GM12878 (cell line): Measurements from ENCODE around the gene NEO1. TPM values are rescaled to one million over a fixed set of nuclear protein-coding genes. Genes with fewer than 3 reads are reported as not detected.

Experiments
- ATAC-seq: fragments of 200-7000 bp; cut with Tn5 transposase; 3 replicates; pipeline ENCODE4 v1.9.1; 2020; ENCODE audit warnings: mild to moderate bottlenecking, moderate library complexity
- BruUV-seq: library from RNA; stranded (reverse); fragments of 400-500 nt; replicated peaks from 2 replicates; lab custom pipeline; 2021; lab: Mats Ljungman, UMichigan
- CTCF ChIA-PET: fragments of 300-600 bp; sonication (Branson Sonifier 250); formaldehyde crosslinking; extraction: SDS; loops from one replicate; lab custom pipeline; 2021; ENCODE audit warnings: inconsistent platforms; lab: Yijun Ruan, JAX
- POLR2A ChIA-PET: fragments of 350-600 bp; formaldehyde crosslinking; extraction: SDS; loops from one replicate; lab custom pipeline; 2021; ENCODE audit warnings: inconsistent platforms; lab: Charles Lee
- RAD21 ChIA-PET: fragments of 300-600 bp; sonication (Branson Sonifier 250); formaldehyde crosslinking; loops from one replicate; lab custom pipeline; 2023; ENCODE audit warnings: antibody characterized with exemption; ENCODE audit not compliant: unreplicated experiment; lab: Charles Lee
- SMC1A ChIA-PET: fragments of 300-600 bp; sonication (Branson Sonifier 250); formaldehyde crosslinking; loops from one replicate; lab custom pipeline; 2023; ENCODE audit not compliant: unreplicated experiment, uncharacterized antibody; lab: Charles Lee
- DNase-seq: peaks from one replicate; pipeline ENCODE4 v3.0.0-alpha.2; 2011; ENCODE audit warnings: low read depth, low spot score
- FAIRE-seq: peaks from 3 replicates; lab custom pipeline; 2011; peaks lifted over from hg19 to GRCh38; lab: Jason Lieb, UNC
- H2AFZ ChIP-seq: 2 replicates; pipeline ENCODE4 v1.6.0; 2011; ENCODE audit warnings: low read depth, low read length, control low read depth; ENCODE audit not compliant: control insufficient read depth
- H3K27ac ChIP-seq: 2 replicates; pipeline ENCODE4 v1.5.1; 2011; ENCODE audit warnings: control low read depth; ENCODE audit not compliant: control insufficient read depth, insufficient read depth
- H3K27me3 ChIP-seq, 2 experiments: replicated peaks in 1 of 2; 2 replicates each; pipeline versions ENCODE4 v1.6.0 to v1.6.1; 2011; ENCODE audit warnings: low read length in 1 of 2; ENCODE audit not compliant: control insufficient read depth in 2 of 2, insufficient read depth in 2 of 2
- H3K36me3 ChIP-seq, 2 experiments: 2 replicates each; pipeline ENCODE4 v1.5.1; 2011; ENCODE audit warnings: low read length in 1 of 2; ENCODE audit not compliant: control insufficient read depth in 2 of 2, insufficient read depth in 2 of 2
- H3K4me1 ChIP-seq: 2 replicates; pipeline ENCODE4 v1.6.1; 2011; ENCODE audit warnings: mild to moderate bottlenecking, low read length, moderate library complexity, mixed read lengths; ENCODE audit not compliant: control insufficient read depth, insufficient read depth
- H3K4me2 ChIP-seq: 2 replicates; pipeline ENCODE4 v1.6.0; 2011; ENCODE audit warnings: control low read depth; ENCODE audit not compliant: control insufficient read depth, insufficient read depth
- H3K4me3 ChIP-seq: fragments of 200-600 bp; sonication (generic); 2 replicates; pipeline ENCODE4 v1.5.1; 2016
- H3K79me2 ChIP-seq: 2 replicates; pipeline ENCODE4 v1.6.0; 2011; ENCODE audit warnings: low read length; ENCODE audit not compliant: control insufficient read depth, insufficient read depth
- H3K9ac ChIP-seq: 2 replicates; pipeline ENCODE4 v1.8.0; 2011; ENCODE audit warnings: low read length, control low read depth, mixed read lengths; ENCODE audit not compliant: control insufficient read depth, insufficient read depth
- H3K9me3 ChIP-seq: replicated peaks from 3 replicates; pipeline ENCODE4 v1.5.1; 2011; ENCODE audit warnings: mild to moderate bottlenecking, low read length; ENCODE audit not compliant: control insufficient read depth, insufficient read depth
- H4K20me1 ChIP-seq: 2 replicates; pipeline ENCODE4 v1.6.0; 2011; ENCODE audit not compliant: control insufficient read depth, insufficient read depth
- BMI1 ChIP-seq: fragments of 450-650 bp; IDR thresholded peaks from 2 replicates; pipeline ENCODE4 v1.6.1; 2016; ENCODE audit warnings: mild to moderate bottlenecking, moderate library complexity, borderline replicate concordance
- CHD2 ChIP-seq: IDR thresholded peaks from 2 replicates; pipeline ENCODE4 v1.6.1; 2011; ENCODE audit warnings: low read depth, low read length, improper control_type of control experiment, borderline replicate concordance
- ESRRA ChIP-seq: IDR thresholded peaks from 2 replicates; pipeline ENCODE4 v1.6.1; 2012; ENCODE audit warnings: mild to moderate bottlenecking, low read length, improper control_type of control experiment
- MTA2 ChIP-seq: fragments of 450-650 bp; IDR thresholded peaks from 2 replicates; pipeline ENCODE4 v1.6.1; 2016; ENCODE audit warnings: low read depth, mild to moderate bottlenecking, moderate library complexity
- NR2C1 ChIP-seq: fragments of 450-650 bp; IDR thresholded peaks from 2 replicates; pipeline ENCODE4 v1.6.1; 2017; ENCODE audit warnings: antibody characterized with exemption, mild to moderate bottlenecking, moderate library complexity
- NR2C2 ChIP-seq: IDR thresholded peaks from 2 replicates; pipeline ENCODE4 v1.6.1; 2011; ENCODE audit warnings: borderline replicate concordance, low read depth; ENCODE audit not compliant: control insufficient read depth, insufficient read length
- POLR2A ChIP-seq: IDR thresholded peaks from 2 replicates; pipeline ENCODE4 v1.6.1; 2011; ENCODE audit warnings: low read depth, mild to moderate bottlenecking, low read length
- SPI1 ChIP-seq: IDR thresholded peaks from 2 replicates; pipeline ENCODE4 v1.6.1; 2011; ENCODE audit warnings: low read depth, mild to moderate bottlenecking, low read length, moderate library complexity, borderline replicate concordance; ENCODE audit not compliant: insufficient read depth
- STAT1 ChIP-seq: fragments of 450-650 bp; conservative IDR thresholded peaks from 2 replicates; pipeline ENCODE4 v1.6.1; 2014; ENCODE audit warnings: antibody characterized with exemption, mild to moderate bottlenecking
- TARDBP ChIP-seq: IDR thresholded peaks from 2 replicates; pipeline ENCODE4 v1.6.1; 2016; ENCODE audit warnings: borderline replicate concordance
- WGBS: methylation state at CpG from one replicate; pipeline ENCODE4 v1.1.6; 2016; ENCODE audit warnings: low lambda C conversion rate; ENCODE audit not compliant: insufficient replicate concordance, insufficient coverage; ENCODE audit errors: missing lambda C conversion rate; 5-methylcytosine and 5-hydroxymethylcytosine counted together
- in situ Hi-C: fragments of 300-500 bp; cut with MboI; formaldehyde crosslinking; loops from 9 replicates; pipeline ENCODE4 v1.14.3; 2018; ENCODE audit warnings: mixed read lengths
- intact Hi-C: fragments of 100-400 bp; cut with micrococcal nuclease; formaldehyde crosslinking; loops from one replicate; pipeline ENCODE4 v1.14.2; 2022; ENCODE audit not compliant: unreplicated experiment
- polyA plus RNA-seq, 11 experiments: library from polyadenylated mRNA; depleted of rRNA in 4 of 11; unstranded in 6 of 11; stranded (reverse) in 5 of 11; fragments of >200 nt; fragmentation: Nextera tagmentation in 4 of 11; fragmentation: Illumina TruSeq in 1 of 11; extraction: Ambion mirVana in 4 of 11; extraction: Trizol in 1 of 11; gene quantifications; 1 replicate in 1 of 11; 2 replicates in 10 of 11; pipeline versions ENCODE4 v1.2.1 to v1.2.3, GENCODE V29; 2011 to 2016; ENCODE audit warnings: inconsistent platforms in 2 of 11, missing spikeins in 2 of 11, low read depth in 1 of 11
- total RNA-seq, 4 experiments: library from RNA; depleted of rRNA in 3 of 4; stranded (reverse); fragments of >200 nt in 3 of 4; fragmentation: Illumina TruSeq in 1 of 4; extraction: Trizol in 1 of 4; gene quantifications; 2 replicates each; pipeline versions ENCODE4 v1.2.1 to v1.2.3, GENCODE V29; 2013 to 2021
- TF ChIP-seq, protein P1 (sequence below): IDR thresholded peaks from 2 replicates; pipeline ENCODE4 v1.6.1; 2011; ENCODE audit warnings: borderline replicate concordance, low read depth, mild to moderate bottlenecking, moderate library complexity, mixed read lengths, low read length; ENCODE audit not compliant: insufficient read depth; ENCODE audit errors: extremely low read length
- TF ChIP-seq, protein P2 (sequence below): fragments of 450-650 bp; IDR thresholded peaks from 2 replicates; pipeline ENCODE4 v1.6.1; 2017; ENCODE audit warnings: low read depth, mild to moderate bottlenecking, moderate library complexity

NEO1 gene
- total and polyA plus RNA-seq, 10 of the 15 experiments (the other 5 are each of a cell fraction or from before 2014, with no cell fraction given): 0.03 to 2.0 (median 0.32) TPM

DNA sequence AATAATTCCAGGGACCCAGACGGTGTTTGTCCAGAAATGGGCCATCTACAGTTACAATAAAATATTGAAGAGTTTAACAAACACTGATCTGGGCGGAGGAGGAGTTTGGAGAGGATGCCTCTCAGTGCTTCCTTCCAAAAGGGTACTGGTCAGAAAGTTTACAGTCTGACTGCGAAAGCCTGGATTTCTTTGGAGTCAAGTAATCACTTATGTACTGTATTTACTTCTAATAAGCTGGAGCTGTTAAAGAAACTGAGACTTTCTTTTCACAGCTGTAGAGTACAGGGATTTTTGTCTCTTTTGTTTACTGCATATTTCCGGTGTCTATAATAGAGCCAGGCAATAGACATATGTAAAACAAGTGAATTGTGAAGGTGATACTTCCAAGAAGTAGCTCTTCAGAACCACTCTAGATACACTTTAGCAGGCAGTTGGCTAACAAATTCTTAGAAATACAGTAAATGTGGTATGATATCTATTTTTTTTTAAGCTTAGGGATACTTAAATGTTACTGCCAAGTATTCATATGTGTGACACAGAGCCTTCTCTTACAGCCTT is 22.1 kb upstream of the NEO1 start:
- Histone ChIP-seq H3K4me1 (no peaks in the 10 kb centered on the region), H4K20me1 (no peaks in the 10 kb centered on the region), H2AFZ (no peak overlapping the region), H3K79me2 (no peaks in the 10 kb centered on the region), H3K9ac (no peak overlapping the region), H3K27ac (no peak overlapping the region), H3K36me3 (no peaks in the 10 kb centered on the region), H3K9me3 (no peaks in the 10 kb centered on the region), H3K4me2 (no peak overlapping the region), H3K4me3 (no peak overlapping the region), H3K27me3 (no peaks in the 10 kb centered on the region; a peak in 1 of 4 replicates)
- ChIA-PET SMC1A (no interaction called here), CTCF (interaction anchor here (0.6 kb wide), 1 partner anchor 84 kb away, joined by 3 read pairs; no protein-coding TSS in a partner anchor), POLR2A (no interaction called here), RAD21 (no interaction called here)
- DNase-seq (no peak), ATAC-seq (no peak), FAIRE-seq (no peak)
- in situ Hi-C loops: no loop called here
- BruUV-seq: no TSS peak
- intact Hi-C loops: no loop called here
- TF ChIP-seq STAT1 (no peak), POLR2A (no peak), SPI1 (no peak), NR2C1 (no peak), CHD2 (no peak), BMI1 (no peak), ESRRA (no peak), MTA2 (no peak), TARDBP (no peak), NR2C2 (no peak)
- TF ChIP-seq, protein P1, sequence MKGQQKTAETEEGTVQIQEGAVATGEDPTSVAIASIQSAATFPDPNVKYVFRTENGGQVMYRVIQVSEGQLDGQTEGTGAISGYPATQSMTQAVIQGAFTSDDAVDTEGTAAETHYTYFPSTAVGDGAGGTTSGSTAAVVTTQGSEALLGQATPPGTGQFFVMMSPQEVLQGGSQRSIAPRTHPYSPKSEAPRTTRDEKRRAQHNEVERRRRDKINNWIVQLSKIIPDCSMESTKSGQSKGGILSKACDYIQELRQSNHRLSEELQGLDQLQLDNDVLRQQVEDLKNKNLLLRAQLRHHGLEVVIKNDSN: no peak
- TF ChIP-seq, protein P2, sequence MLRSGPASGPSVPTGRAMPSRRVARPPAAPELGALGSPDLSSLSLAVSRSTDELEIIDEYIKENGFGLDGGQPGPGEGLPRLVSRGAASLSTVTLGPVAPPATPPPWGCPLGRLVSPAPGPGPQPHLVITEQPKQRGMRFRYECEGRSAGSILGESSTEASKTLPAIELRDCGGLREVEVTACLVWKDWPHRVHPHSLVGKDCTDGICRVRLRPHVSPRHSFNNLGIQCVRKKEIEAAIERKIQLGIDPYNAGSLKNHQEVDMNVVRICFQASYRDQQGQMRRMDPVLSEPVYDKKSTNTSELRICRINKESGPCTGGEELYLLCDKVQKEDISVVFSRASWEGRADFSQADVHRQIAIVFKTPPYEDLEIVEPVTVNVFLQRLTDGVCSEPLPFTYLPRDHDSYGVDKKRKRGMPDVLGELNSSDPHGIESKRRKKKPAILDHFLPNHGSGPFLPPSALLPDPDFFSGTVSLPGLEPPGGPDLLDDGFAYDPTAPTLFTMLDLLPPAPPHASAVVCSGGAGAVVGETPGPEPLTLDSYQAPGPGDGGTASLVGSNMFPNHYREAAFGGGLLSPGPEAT: no peak
- 21% methylated on average over 4 of the region's 4 CpGs for WGBS
